ENCODE data around the gene TAPT1. TPM values are rescaled to one million over a fixed set of nuclear protein-coding genes. Genes with fewer than 3 reads are reported as not detected.

TAPT1 gene
- total and polyA plus RNA-seq, 8 donors: 7.3 to 27.7 (median 19.2) TPM

GRCh38 chr4:16118090-16118489, 108.2 kb downstream of the TAPT1 start:
- H3K27me3 ChIP-seq: no peaks in the 10 kb centered on the region
- intact Hi-C loops (cut with DNase I): no loop called here
- DNase-seq: no peak
- no peak for ATAC-seq
- no peak for TF ChIP-seq CTCF (IDR thresholded peaks at IDR 0.05)
- H3K4me3 ChIP-seq: no peak overlapping the region
- no peaks in the 10 kb centered on the region for H3K36me3 ChIP-seq
- no peaks in the 10 kb centered on the region for H3K9me3 ChIP-seq
- H3K27ac ChIP-seq: no peak overlapping the region
- H3K4me1 ChIP-seq: peaks cover 0 to 5% (median 0%) of the 10 kb centered on the region in 3 donors
- no peak for FAIRE-seq
- WGBS, 2 donors: 56 to 60% methylated on average over 2 of the region's 2 CpGs

DNA sequence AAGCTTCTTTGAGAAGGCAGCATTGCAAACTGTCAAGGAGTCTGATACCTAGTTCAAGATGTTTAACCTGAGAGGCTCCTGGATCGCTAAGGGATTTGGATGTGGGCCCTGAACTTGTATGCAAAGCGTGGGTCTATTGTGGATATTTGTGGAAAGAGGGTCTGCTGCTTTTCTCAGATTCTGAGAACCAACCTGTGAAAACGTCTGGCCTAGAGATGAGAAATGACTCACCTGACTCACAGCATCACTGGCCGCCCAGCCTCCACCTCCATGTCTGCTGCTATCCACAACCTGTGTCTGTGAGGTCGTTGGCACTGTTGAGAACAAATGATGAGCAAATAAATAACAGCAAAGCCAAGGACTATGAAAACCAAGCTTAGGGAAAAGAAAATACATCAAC, 109.1 kb downstream of the TAPT1 start:
- no peak for ATAC-seq
- peaks cover 0 to 5% (median 0%) of the 10 kb centered on the region in 3 donors for H3K4me1 ChIP-seq
- H3K9me3 ChIP-seq: no peaks in the 10 kb centered on the region
- no peak overlapping the region for H3K4me3 ChIP-seq
- FAIRE-seq: no peak
- H3K27ac ChIP-seq: no peak overlapping the region
- TF ChIP-seq CTCF (IDR thresholded peaks at IDR 0.05): no peak
- DNase-seq: no peak
- 66 to 83% methylated on average over 5 of the region's 5 CpGs for WGBS, 2 donors
- no peaks in the 10 kb centered on the region for H3K27me3 ChIP-seq
- intact Hi-C loops (cut with DNase I): no loop called here
- no peaks in the 10 kb centered on the region for H3K36me3 ChIP-seq

- intact Hi-C loops (cut with DNase I): no loop called here
- no peak for TF ChIP-seq CTCF (IDR thresholded peaks at IDR 0.05)
- Histone ChIP-seq H3K36me3 (no peaks in the 10 kb centered on the region), H3K4me3 (no peak overlapping the region), H3K27ac (no peak overlapping the region), H3K4me1 (peaks cover 0 to 5% (median 0%) of the 10 kb centered on the region in 3 donors), H3K9me3 (no peaks in the 10 kb centered on the region), H3K27me3 (no peaks in the 10 kb centered on the region)
- FAIRE-seq: no peak
- ATAC-seq: peak in 2 of 4 donors; percentile 50 to 62
- WGBS, 2 donors: 42 to 62% methylated on average over 3 of the region's 3 CpGs
- DNase-seq: no peak
Measured at GRCh38 chr4:16116493-16116990, 109.7 kb downstream of the TAPT1 start.

- Histone ChIP-seq H3K27ac (no peak overlapping the region), H3K4me3 (no peak overlapping the region), H3K36me3 (no peaks in the 10 kb centered on the region), H3K9me3 (no peaks in the 10 kb centered on the region), H3K4me1 (peaks cover 0 to 5% (median 0%) of the 10 kb centered on the region in 3 donors), H3K27me3 (no peaks in the 10 kb centered on the region)
- DNase-seq (no peak), FAIRE-seq (no peak), ATAC-seq (peak in 1 of 4 donors; percentile 21)
- 81 to 89% methylated on average over 7 of the region's 7 CpGs for WGBS, 2 donors
- intact Hi-C loops (cut with DNase I): no loop called here
- TF ChIP-seq CTCF (IDR thresholded peaks at IDR 0.05): no peak
Measured at GRCh38 chr4:16116019-16116418, 110.3 kb downstream of the TAPT1 start.

- no peaks in the 10 kb centered on the region for H3K9me3 ChIP-seq
- no peak overlapping the region for H3K27ac ChIP-seq
- ATAC-seq: no peak
- 83 to 86% methylated on average over 6 of the region's 6 CpGs for WGBS, 2 donors
- TF ChIP-seq CTCF (IDR thresholded peaks at IDR 0.05): no peak
- intact Hi-C loops (cut with DNase I): no loop called here
- H3K4me3 ChIP-seq: no peak overlapping the region
- DNase-seq: no peak
- no peak for FAIRE-seq
- H3K36me3 ChIP-seq: no peaks in the 10 kb centered on the region
- peaks cover 0 to 5% (median 0%) of the 10 kb centered on the region in 3 donors for H3K4me1 ChIP-seq
- H3K27me3 ChIP-seq: no peaks in the 10 kb centered on the region
Measured at GRCh38 chr4:16114546-16114945, 111.7 kb downstream of the TAPT1 start.

Measured in pancreas (tissue), 10 donors.